Naive thymus-derived CD4-positive, alpha-beta T cell (primary cell): ENCODE data around the gene FETUB. TPM values are rescaled to one million over a fixed set of nuclear protein-coding genes. Genes with fewer than 3 reads are reported as not detected.

Experiments used
- ATAC-seq: fragments of 150-1000 bp; cut with Tn5 transposase; 2 replicates; pipeline ENCODE4 v1.10.0; 2021; ENCODE audit warnings: mild to moderate bottlenecking, moderate library complexity
- CTCF ChIA-PET: fragments of 350-600 bp; sonication (Branson Sonifier 250); formaldehyde crosslinking; loops from one replicate; lab custom pipeline; 2021; ENCODE audit warnings: antibody characterized with exemption; lab: Charles Lee
- POLR2A ChIA-PET: fragments of 350-600 bp; sonication (Branson Sonifier 250); formaldehyde crosslinking; loops from one replicate; lab custom pipeline; 2021; ENCODE audit warnings: antibody characterized with exemption, inconsistent platforms; lab: Charles Lee
- DNase-seq, 9 donors: peaks; one replicate each; pipeline versions ENCODE4 v3.0.0 to v3.0.0-alpha.2; 2020 to 2022; ENCODE audit warnings: mixed read lengths in 1 of 9
- H3K27ac ChIP-seq: one replicate; pipeline ENCODE4 v1.7.0; 2013; ENCODE audit warnings: mild to moderate bottlenecking, low read depth, low read length, moderate library complexity
- H3K27me3 ChIP-seq, 2 donors: one replicate each; pipeline ENCODE4 v1.7.0; 2013; ENCODE audit warnings: low read length in 2 of 2, mild to moderate bottlenecking in 2 of 2, moderate library complexity in 2 of 2; ENCODE audit not compliant: control insufficient read depth in 2 of 2, insufficient read depth in 2 of 2
- H3K36me3 ChIP-seq, 3 experiments: 1 replicate in 2 of 3; 2 replicates in 1 of 3; pipeline ENCODE4 v1.7.0; 2013; ENCODE audit warnings: low read length in 3 of 3, mild to moderate bottlenecking in 3 of 3, moderate library complexity in 1 of 3; ENCODE audit not compliant: insufficient read depth in 3 of 3, control insufficient read depth in 2 of 3
- H3K4me1 ChIP-seq, 2 donors: one replicate each; pipeline ENCODE4 v1.7.0; 2013; ENCODE audit warnings: low read length in 2 of 2, mild to moderate bottlenecking in 2 of 2, moderate library complexity in 1 of 2; ENCODE audit not compliant: control insufficient read depth in 2 of 2, insufficient read depth in 2 of 2
- H3K4me3 ChIP-seq: 2 replicates; pipeline ENCODE4 v1.7.0; 2013; ENCODE audit warnings: mild to moderate bottlenecking, low read length
- H3K9me3 ChIP-seq, 3 experiments: 1 replicate in 2 of 3; 2 replicates in 1 of 3; pipeline ENCODE4 v1.7.0; 2013; ENCODE audit warnings: low read length in 3 of 3; ENCODE audit not compliant: control insufficient read depth in 2 of 3
- H3K27ac Mint-ChIP-seq, 9 donors: one replicate each; pipeline ENCODE4 v1.8.0; 2020 to 2022; ENCODE audit warnings: mixed read lengths in 9 of 9, mild to moderate bottlenecking in 8 of 9, moderate library complexity in 5 of 9, inconsistent platforms in 2 of 9
- H3K27me3 Mint-ChIP-seq, 5 donors: one replicate each; pipeline ENCODE4 v1.8.0; 2021 to 2022; ENCODE audit warnings: mixed read lengths in 5 of 5, mild to moderate bottlenecking in 1 of 5
- H3K36me3 Mint-ChIP-seq, 5 donors: one replicate each; pipeline ENCODE4 v1.8.0; 2020 to 2022; ENCODE audit warnings: mixed read lengths in 5 of 5, mild to moderate bottlenecking in 3 of 5, inconsistent platforms in 1 of 5
- H3K4me1 Mint-ChIP-seq, 7 donors: one replicate each; pipeline ENCODE4 v1.8.0; 2020 to 2022; ENCODE audit warnings: mixed read lengths in 7 of 7, mild to moderate bottlenecking in 3 of 7, inconsistent platforms in 1 of 7
- H3K4me3 Mint-ChIP-seq, 10 donors: one replicate each; pipeline ENCODE4 v1.8.0; 2020 to 2022; ENCODE audit warnings: mild to moderate bottlenecking in 10 of 10, mixed read lengths in 10 of 10, moderate library complexity in 6 of 10, inconsistent platforms in 2 of 10
- H3K9me3 Mint-ChIP-seq, 11 donors: one replicate each; pipeline ENCODE4 v1.8.0; 2020 to 2022; ENCODE audit warnings: mixed read lengths in 11 of 11, mild to moderate bottlenecking in 4 of 11, inconsistent platforms in 1 of 11, moderate library complexity in 1 of 11
- intact Hi-C, 2 donors: fragments of 100-400 bp; cut with micrococcal nuclease; formaldehyde crosslinking; loops; one replicate each; pipeline ENCODE4 v1.15.1; 2023
- polyA plus RNA-seq, 2 donors: library from polyadenylated mRNA; unstranded; fragments of 300-500 nt; fragmentation: Illumina TruSeq; gene quantifications; one replicate each; pipeline ENCODE4 v1.2.3, GENCODE V29; 2021
- total RNA-seq, 6 experiments: library from RNA in 5 of 6; stranded (reverse) in 5 of 6; gene quantifications; 1 replicate in 5 of 6; 2 replicates in 1 of 6; pipeline ENCODE4 v1.2.3 and lab custom pipeline; 2021 to 2026

FETUB gene
- total and polyA plus RNA-seq, 7 experiments from 2014 or later = not detected

DNA sequence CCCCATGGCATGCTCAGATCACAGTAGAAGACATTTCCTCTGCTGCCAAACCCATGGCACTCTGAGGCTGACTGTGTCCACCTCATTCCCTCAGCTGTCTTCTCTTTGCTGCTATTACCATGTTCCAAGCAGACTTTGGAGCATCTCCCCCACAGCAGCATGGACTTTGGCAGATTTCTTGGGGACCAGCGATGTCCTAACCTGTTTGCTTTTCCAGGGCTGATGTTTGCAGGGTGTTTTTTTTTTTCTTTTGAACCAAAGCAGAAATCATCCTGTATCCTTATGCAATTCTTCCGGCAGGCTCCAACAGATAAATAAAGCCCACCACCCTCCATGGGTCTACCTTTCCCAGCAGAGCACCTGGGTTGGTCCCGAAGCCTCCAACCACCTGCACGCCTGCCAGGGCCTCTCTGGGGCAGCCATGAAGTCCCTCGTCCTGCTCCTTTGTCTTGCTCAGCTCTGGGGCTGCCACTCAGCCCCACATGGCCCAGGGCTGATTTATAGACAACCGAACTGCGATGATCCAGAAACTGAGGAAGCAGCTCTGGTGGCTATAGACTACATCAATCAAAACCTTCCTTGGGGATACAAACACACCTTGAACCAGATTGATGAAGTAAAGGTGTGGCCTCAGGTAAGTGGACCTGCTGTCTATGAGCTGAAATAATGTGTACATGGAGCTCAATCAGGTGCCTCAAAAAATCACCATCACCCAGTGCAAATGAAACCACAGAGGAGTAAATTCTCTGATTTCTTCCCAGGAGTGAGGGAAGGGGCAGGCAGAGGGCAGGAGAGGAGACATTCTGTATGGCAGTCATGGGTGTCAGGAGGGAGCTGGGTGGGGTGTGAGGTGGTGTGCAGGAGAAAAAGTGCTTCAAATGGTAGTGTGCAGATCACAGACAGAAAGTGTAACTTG lies 27.2 kb upstream of the FETUB start, which contains the start of gene AHSG:
Gene AHSG, plus strand, starts transcription at position 340 of the 916 bp plus-strand sequence. Its CDS starts 82 bp downstream, at position 422.
- H3K9me3 Mint-ChIP-seq = peaks cover 0 to 3% (median 0%) of the 10 kb centered on the region in 11 donors
- peaks cover 14 to 30% (median 21%) of the 10 kb centered on the region in 7 donors for H3K4me1 Mint-ChIP-seq
- H3K36me3 ChIP-seq = no peaks in the 10 kb centered on the region
- H3K27ac ChIP-seq = no peak within 1 kb of the TSS
- H3K4me3 Mint-ChIP-seq = peak within 1 kb of the TSS in 1 of 10 donors; percentile 20
- intact Hi-C loops = no loop called here
- H3K4me3 ChIP-seq = no peak within 1 kb of the TSS
- ChIA-PET CTCF (interaction anchor here (0.7 to 5.3 kb wide), 5 partner anchors 9 to 212 kb away, joined by 3 to 82 read pairs (median 7); no protein-coding TSS in a partner anchor), POLR2A (interaction anchor here (0.6 kb wide), 2 partner anchors 189 to 757 kb away, joined by 4 to 8 read pairs; no protein-coding TSS in a partner anchor)
- H3K27me3 Mint-ChIP-seq = peaks cover 5 to 28% (median 18%) of the 10 kb centered on the region in 5 donors
- no peaks in the 10 kb centered on the region for H3K9me3 ChIP-seq
- no peaks in the 10 kb centered on the region for H3K27me3 ChIP-seq
- peak within 1 kb of the TSS in 1 of 9 donors; percentile 80 for H3K27ac Mint-ChIP-seq
- peaks cover 5 to 10% of the 10 kb centered on the region in 2 donors for H3K4me1 ChIP-seq
- DNase-seq (no peak), ATAC-seq (no peak)
- H3K36me3 Mint-ChIP-seq = no peaks in the 10 kb centered on the region

DNA sequence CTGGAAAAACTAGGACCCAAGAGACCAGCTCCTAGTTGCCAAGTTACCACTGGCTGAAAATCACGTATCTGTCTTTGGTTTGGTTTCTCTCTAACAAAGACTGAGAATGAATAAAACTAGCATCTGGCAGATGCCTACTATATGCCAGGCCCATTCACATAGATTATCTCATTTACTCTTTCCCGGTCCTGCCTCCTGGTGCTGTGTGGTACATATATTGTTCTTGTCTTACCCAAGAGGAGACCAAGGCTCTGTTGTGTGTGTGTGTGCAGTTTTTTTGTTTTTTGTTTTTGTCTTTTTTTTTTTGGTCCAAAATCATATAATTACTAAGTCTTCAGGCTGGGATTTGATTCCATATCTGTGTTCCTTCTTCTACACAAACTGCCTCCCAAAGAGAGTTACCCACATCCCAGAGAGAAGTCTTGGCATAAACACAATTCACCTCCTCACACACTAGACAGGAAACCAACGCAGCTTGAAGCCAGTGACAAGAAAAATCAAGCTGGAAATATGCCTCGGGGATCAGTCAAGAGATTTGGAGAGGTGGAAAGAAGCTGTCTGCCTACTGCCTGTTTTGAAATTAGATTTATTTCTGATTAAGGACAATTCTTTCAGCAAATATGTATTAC lies 26.4 kb upstream of the FETUB start:
- no peaks in the 10 kb centered on the region for H3K9me3 ChIP-seq
- Mint-ChIP-seq H3K27ac (peak overlapping the region in 3 of 9 donors; percentile 25 to 90 (median 80)), H3K27me3 (peaks cover 12 to 36% (median 26%) of the 10 kb centered on the region in 5 donors), H3K9me3 (peaks cover 0 to 2% (median 0%) of the 10 kb centered on the region in 11 donors), H3K4me1 (peaks cover 14 to 30% (median 21%) of the 10 kb centered on the region in 7 donors), H3K4me3 (peak overlapping the region in 2 of 10 donors; percentile 20 to 77), H3K36me3 (no peaks in the 10 kb centered on the region)
- H3K36me3 ChIP-seq = no peaks in the 10 kb centered on the region
- no peak overlapping the region for H3K4me3 ChIP-seq
- H3K27me3 ChIP-seq = no peaks in the 10 kb centered on the region
- intact Hi-C loops = loop anchor here (1.0 to 2.0 kb wide), 3 partner anchors 169 to 552 kb away; partner anchors contain the start of gene EIF4A2 (in 1 of the 2)
- H3K27ac ChIP-seq = no peak overlapping the region
- ChIA-PET POLR2A (interaction anchor here (0.6 to 1.5 kb wide), 2 partner anchors 45 to 758 kb away, joined by 3 to 4 read pairs; no protein-coding TSS in a partner anchor), CTCF (interaction anchor here (1.1 to 5.3 kb wide), 9 partner anchors 10 to 631 kb away, joined by 3 to 82 read pairs (median 6); no protein-coding TSS in a partner anchor)
- no peak for DNase-seq
- H3K4me1 ChIP-seq = peaks cover 5 to 10% of the 10 kb centered on the region in 2 donors
- no peak for ATAC-seq

DNA sequence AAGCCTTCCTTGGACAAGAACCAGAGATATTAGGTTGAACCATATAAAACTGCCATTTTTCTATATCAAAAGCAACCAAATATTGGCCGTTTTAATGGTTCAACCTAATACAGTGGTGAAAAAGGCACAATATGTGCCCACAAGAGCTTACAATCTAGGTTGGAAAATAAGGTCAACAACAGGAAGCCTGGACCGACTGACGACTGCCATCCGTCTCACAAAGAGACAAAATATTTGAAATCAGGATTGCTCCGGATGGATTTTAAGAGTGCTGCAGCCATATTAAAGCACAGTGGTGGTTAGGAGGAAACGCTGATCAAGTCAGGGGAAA lies 26.0 kb upstream of the FETUB start:
- Mint-ChIP-seq H3K9me3 (peaks cover 0 to 1% (median 0%) of the 10 kb centered on the region in 11 donors), H3K27me3 (peaks cover 14 to 37% (median 26%) of the 10 kb centered on the region in 5 donors)
- POLR2A ChIA-PET = interaction anchor here (1.5 to 3.6 kb wide), 3 partner anchors 46 to 207 kb away, joined by 3 to 35 read pairs (median 6); partner anchors contain the start of gene EIF4A2

DNA sequence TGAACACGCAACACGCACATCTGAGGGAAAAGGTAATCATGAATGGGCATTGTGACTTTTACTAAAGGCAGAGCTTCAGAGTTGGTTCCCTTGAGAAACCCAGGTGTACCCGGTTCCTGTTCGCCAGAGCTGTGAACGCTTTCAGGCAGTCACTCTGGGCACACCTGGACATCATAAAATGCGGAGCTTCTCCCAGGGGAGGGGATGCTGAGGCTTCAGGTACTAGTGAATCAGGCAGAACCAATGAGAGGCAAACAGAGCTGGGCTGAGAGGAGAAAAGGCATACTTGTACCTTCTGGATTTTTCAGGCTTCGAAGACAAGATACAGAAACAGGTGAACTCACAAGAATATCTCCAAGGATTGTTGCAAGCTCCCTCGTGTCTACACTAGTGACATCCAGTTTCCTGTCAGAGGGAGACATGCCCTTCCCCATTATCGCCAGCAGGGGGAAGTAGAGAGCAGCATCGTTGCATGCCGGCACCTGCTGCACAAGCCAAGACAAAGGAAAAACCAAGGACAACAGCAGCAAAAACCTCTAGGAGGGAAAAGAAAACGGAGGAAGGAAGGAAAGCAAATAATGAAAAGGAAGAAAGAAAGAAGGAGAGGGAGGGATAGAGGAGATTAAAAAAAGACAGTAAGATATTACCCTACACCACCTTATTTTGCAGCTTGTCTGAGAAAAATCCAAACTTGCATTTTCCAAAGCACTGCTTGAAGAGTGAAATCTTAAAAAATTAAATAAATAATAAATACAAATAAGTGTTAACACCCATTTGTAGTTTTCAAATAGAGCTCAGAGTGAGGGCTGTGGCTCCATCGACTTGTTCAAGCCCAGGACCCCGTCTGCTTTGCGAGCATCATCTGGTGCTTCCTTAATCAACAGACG lies 25.4 kb upstream of the FETUB start:
- no peaks in the 10 kb centered on the region for H3K9me3 ChIP-seq
- H3K4me1 ChIP-seq = peaks cover 5 to 10% of the 10 kb centered on the region in 2 donors
- H3K27me3 Mint-ChIP-seq = peaks cover 14 to 41% (median 26%) of the 10 kb centered on the region in 5 donors
- intact Hi-C loops = loop anchor here (1.0 to 5.0 kb wide), 7 partner anchors 25 to 550 kb away; partner anchors contain the start of genes EIF4A2 (in 1 of the 2), ETV5 (in 1 of the 2) and ST6GAL1 (in 1 of the 2)
- ChIA-PET CTCF (interaction anchor here (0.6 to 5.3 kb wide), 26 partner anchors 15 to 687 kb away, joined by 3 to 82 read pairs (median 4); partner anchors contain the start of gene TBCCD1), POLR2A (interaction anchor here (1.2 to 3.6 kb wide), 6 partner anchors 46 to 677 kb away, joined by 3 to 35 read pairs (median 4); partner anchors contain the start of genes EIF4A2, RFC4 and TRA2B)
- no peaks in the 10 kb centered on the region for H3K36me3 ChIP-seq
- H3K4me3 Mint-ChIP-seq = peak overlapping the region; percentile 4 to 77 (median 58)
- no peak overlapping the region for H3K27ac ChIP-seq
- peak overlapping the region; percentile 16 for H3K4me3 ChIP-seq
- peaks cover 0 to 1% (median 0%) of the 10 kb centered on the region in 11 donors for H3K9me3 Mint-ChIP-seq
- H3K4me1 Mint-ChIP-seq = peaks cover 14 to 30% (median 21%) of the 10 kb centered on the region in 7 donors
- ATAC-seq = peak; percentile 73
- H3K27me3 ChIP-seq = no peaks in the 10 kb centered on the region
- H3K27ac Mint-ChIP-seq = peak overlapping the region in 8 of 9 donors; percentile 0 to 90 (median 27)
- H3K36me3 Mint-ChIP-seq = no peaks in the 10 kb centered on the region
- peak; percentile 46 to 80 (median 71) for DNase-seq

More for the DNA sequence above, 26.0 kb upstream of the FETUB start:
- ATAC-seq (no peak), DNase-seq (peak in 1 of 9 donors; percentile 20)
- Mint-ChIP-seq H3K27ac (peak overlapping the region in 6 of 9 donors; percentile 10 to 90 (median 43)), H3K4me3 (peak overlapping the region; percentile 4 to 77 (median 58)), H3K36me3 (no peaks in the 10 kb centered on the region), H3K4me1 (peaks cover 14 to 30% (median 21%) of the 10 kb centered on the region in 7 donors)
- intact Hi-C loops = loop anchor here (1.0 to 2.0 kb wide), 3 partner anchors 169 to 551 kb away; partner anchors contain the start of gene EIF4A2 (in 1 of the 2)
- Histone ChIP-seq H3K9me3 (no peaks in the 10 kb centered on the region), H3K27me3 (no peaks in the 10 kb centered on the region), H3K4me3 (peak overlapping the region; percentile 16), H3K4me1 (peaks cover 5 to 10% of the 10 kb centered on the region in 2 donors), H3K27ac (no peak overlapping the region), H3K36me3 (no peaks in the 10 kb centered on the region)
- CTCF ChIA-PET = interaction anchor here (0.6 to 5.3 kb wide), 17 partner anchors 14 to 671 kb away, joined by 3 to 82 read pairs (median 4); no protein-coding TSS in a partner anchor

DNA sequence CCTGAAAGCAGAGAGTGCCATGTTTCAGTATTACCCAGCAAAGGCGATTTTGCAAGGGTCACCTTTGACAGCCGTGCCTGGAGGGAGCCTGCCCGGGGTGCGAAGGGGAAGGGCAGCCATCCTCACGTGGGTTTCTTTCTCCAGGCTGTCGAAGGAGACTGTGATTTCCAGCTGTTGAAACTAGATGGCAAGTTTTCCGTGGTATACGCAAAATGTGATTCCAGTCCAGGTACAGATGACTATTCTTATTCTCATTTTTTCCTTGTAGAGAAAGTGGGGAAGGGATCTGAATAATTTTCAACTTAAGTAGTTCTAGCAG lies 23.9 kb upstream of the FETUB start:
- no peak overlapping the region for H3K27ac Mint-ChIP-seq
- Histone ChIP-seq H3K4me1 (peaks cover 5 to 10% of the 10 kb centered on the region in 2 donors), H3K4me3 (no peak overlapping the region), H3K9me3 (no peaks in the 10 kb centered on the region), H3K36me3 (no peaks in the 10 kb centered on the region), H3K27ac (no peak overlapping the region), H3K27me3 (no peaks in the 10 kb centered on the region)
- DNase-seq (no peak), ATAC-seq (no peak)
- H3K27me3 Mint-ChIP-seq = peaks cover 14 to 48% (median 26%) of the 10 kb centered on the region in 5 donors
- peaks cover 14 to 30% (median 21%) of the 10 kb centered on the region in 7 donors for H3K4me1 Mint-ChIP-seq
- H3K36me3 Mint-ChIP-seq = no peaks in the 10 kb centered on the region
- CTCF ChIA-PET = interaction anchor here (0.7 to 5.3 kb wide), 25 partner anchors 8 to 691 kb away, joined by 3 to 82 read pairs (median 4); partner anchors contain the start of gene EIF4A2
- POLR2A ChIA-PET = interaction anchor here (0.6 to 3.6 kb wide), 9 partner anchors 49 to 679 kb away, joined by 3 to 35 read pairs (median 4); partner anchors contain the start of genes EIF4A2, RFC4, TBCCD1 and TRA2B
- H3K9me3 Mint-ChIP-seq = peaks cover 0 to 1% (median 0%) of the 10 kb centered on the region in 11 donors
- H3K4me3 Mint-ChIP-seq = peak overlapping the region in 2 of 10 donors; percentile 12 to 78
- intact Hi-C loops = loop anchor here (2.0 to 5.0 kb wide), 6 partner anchors 45 to 955 kb away; partner anchors contain the start of genes DNAJB11 (in 1 of the 2), ETV5 (in 1 of the 2) and ST6GAL1 (in 1 of the 2)
